ENCODE results near the gene DOCK2.

DOCK2 gene

DNA sequence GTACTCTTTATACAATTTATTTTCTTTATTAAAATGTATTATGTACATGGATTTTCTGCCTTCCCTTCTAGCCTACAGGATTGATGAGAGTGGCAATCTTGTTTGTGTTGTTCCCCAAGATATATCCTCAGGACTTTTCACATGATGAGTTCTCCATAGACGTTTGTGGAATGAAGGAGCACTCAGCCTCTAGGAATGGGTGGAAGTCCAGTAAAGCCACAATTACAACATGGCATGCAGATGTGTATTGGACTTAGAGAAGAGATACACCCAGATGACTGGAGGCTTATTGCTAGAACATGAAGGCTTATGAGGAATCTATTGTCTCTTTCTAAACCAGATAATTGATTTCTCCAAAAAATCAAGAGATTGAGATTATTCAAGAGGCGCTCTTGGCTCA, 8.2 kb upstream of the DOCK2 start:
- no peak for TF ChIP-seq CTCF (IDR thresholded peaks at IDR 0.05; ENCODE audit: extremely low read depth, missing control alignments)
- DNase-seq (ENCODE audit: low spot score) = no peak

GRCh38 chr5:169629847-169630548, 7.1 kb upstream of the DOCK2 start:
- TF ChIP-seq CTCF (IDR thresholded peaks at IDR 0.05; ENCODE audit: extremely low read depth, missing control alignments) = no peak
- DNase-seq (ENCODE audit: low spot score) = no peak

GRCh38 chr5:169631360-169631759, 5.7 kb upstream of the DOCK2 start:
- DNase-seq (ENCODE audit: low spot score) = no peak
- TF ChIP-seq CTCF (IDR thresholded peaks at IDR 0.05; ENCODE audit: extremely low read depth, missing control alignments) = no peak

GRCh38 chr5:169632946-169633345, 4.1 kb upstream of the DOCK2 start:
- DNase-seq (ENCODE audit: low spot score) = no peak
- no peak for TF ChIP-seq CTCF (IDR thresholded peaks at IDR 0.05; ENCODE audit: extremely low read depth, missing control alignments)

DNA sequence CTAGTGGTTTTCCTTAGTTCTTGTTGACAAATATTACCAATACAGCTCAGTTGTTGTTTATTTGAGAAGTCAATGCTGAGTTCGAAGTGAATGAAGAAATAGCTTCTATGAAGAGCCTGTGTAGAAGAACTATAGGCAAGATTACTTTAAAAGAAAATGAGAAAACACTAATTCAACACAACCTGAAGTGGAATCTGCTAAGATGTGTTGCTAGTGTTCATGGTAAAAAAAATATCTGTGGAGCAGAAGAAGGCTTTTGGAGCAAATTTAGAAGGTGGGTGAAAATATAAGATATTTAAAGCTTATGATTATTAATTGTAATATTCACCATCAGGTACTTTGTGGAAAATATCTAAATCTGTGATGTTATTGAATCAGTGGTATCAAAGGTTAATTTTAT, 2.5 kb upstream of the DOCK2 start:
- TF ChIP-seq CTCF (IDR thresholded peaks at IDR 0.05; ENCODE audit: extremely low read depth, missing control alignments) = no peak
- no peak for DNase-seq (ENCODE audit: low spot score)

DNA sequence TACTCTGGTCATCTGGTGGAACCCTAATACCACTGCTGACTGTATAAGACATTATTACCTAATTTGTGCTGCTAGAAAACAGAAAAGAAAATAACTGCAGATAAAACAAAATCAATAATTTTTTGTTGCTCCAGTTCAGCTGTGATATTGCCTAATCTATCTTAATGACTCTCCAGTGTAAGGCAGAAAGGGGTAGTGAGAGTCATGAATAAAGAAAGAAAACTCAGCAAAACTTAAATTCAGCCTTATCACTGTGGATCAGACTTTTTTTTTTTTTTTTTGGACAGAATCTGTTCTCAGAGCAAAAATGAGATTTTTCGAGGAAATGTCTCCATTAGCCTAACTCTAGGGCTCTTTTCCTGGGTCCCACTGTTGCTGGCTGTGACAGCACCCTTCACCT, 1.1 kb upstream of the DOCK2 start:
- TF ChIP-seq CTCF (IDR thresholded peaks at IDR 0.05; ENCODE audit: extremely low read depth, missing control alignments) = no peak
- no peak for DNase-seq (ENCODE audit: low spot score)

DNA sequence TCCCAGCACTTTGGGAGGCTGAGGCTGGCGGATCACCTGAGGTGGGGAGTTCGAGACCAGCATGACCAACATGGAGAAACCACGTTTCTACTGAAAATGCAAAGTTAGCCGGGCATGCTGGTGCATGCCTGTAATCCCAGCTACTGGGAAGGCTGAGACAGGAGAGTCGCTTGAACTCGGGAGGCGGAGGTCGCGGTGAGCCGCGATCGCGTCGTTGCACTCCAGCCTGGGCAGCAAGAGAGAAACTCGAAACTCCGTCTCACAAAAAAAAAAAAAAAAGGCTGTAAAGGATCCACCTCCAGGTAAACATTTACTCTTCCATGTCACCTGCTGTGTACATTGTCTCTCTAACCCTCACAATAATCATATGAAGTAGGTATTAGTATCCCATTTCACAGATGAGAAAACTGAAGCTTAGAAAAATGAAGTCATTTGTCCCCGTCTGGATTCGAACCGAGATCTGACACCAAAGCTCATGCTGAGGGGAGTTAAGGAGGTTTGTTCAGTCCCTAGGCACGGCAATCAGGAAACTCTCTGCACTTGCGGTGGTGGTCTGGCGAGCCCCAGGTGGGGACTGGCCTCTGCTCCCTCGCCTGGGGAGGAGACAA, 494 bp upstream of the DOCK2 start:
- no peak for TF ChIP-seq CTCF (IDR thresholded peaks at IDR 0.05; ENCODE audit: extremely low read depth, missing control alignments)
- DNase-seq (ENCODE audit: low spot score) = no peak
